Fibroblast of skin of back (primary cell): Measurements from ENCODE around the gene BCL11A.
A peak's percentile ranks its signal among the peaks of the same experiment; 100 is the strongest.

Experiments
- DNase-seq: peaks from one replicate; pipeline ENCODE4 v3.0.0-alpha.2; 2013

Gene BCL11A

DNA sequence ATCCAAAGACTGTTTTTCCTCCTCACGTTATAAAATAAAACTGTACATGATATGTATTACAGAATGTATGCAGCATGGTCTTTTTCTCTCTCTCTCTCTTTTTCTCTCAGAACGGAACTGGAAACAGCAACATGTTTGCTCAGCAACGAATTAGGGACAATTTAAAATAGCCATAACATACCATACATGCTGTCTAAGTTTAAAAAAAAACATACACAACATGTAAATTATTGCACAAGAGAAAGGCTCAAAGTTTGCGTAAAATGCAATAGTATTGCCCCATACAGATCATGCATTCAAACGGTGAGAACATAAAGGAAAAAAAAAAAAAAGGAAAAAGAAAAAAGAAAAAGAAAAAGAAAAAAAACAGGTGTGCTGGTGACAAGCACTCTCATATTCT, 93.6 kb downstream of the BCL11A start:
- DNase-seq, result no peak

DNA sequence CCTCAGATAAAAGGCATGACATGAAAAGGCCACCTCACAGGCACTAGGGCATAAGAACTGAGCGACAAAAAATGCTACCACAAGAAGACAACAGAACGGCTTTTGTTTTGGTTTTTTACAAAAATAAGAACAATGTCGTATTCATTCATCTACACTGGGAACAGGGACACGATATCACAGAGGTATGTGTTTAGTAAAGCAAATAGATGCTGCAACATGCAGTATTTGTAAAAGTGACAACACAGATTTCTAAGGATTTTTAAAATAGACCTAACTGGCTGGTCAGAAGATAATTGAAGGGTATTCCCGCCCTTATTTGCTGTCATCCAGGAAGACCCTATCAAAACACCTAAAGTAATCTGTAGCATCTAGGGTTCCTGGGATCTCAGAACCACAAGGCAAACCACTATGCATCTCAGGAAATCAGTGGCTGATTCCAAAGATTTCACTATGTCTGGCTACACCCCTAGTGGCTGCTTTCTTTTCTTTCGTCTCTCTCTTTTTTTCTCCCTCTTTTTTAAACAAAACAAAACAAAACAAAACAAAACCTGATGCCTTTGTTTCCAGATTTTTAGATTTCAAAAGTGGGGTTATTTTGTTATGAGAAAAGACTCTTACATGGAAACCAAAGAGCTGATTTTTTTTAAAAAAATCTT, 97.2 kb downstream of the BCL11A start:
- DNase-seq, result no peak

DNA sequence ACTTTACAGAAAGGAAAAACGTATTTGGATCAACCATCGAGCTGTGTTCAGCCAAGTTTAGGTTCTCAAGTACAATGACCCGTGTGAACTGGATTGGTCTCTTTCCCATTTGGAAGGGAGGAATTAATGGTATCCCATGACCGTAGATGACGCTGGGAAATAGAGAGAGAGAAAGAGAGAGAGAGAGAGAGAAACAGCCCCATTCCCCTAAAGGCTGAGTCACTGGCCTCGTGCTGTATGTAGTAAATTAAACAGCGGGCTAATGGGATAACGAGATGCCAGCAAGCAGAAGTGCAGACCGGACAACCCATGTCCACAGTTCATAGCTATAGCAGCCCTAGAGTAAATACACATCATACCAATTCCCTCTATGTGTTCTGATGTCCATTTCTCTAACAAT, 99.6 kb downstream of the BCL11A start:
- DNase-seq, result no peak

DNA sequence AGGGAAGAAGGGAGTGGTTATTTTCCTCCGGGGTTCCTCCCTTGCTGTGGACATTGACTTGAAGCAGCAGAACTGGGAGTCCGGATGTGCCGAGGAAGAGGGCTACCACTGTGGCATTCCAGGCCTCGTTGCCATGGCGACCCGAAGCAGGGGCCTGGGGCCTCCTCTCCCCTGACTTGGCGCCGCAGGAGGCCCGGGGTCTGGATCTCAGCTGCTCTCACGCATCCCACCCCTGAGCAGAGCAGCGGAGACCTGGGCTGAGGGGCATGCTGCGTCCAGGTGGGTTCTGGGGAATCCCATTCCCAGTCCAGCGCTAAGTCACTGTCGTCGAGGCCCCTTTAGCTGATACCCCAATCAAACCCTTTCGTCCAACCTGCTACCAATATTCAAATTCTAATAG, 100.2 kb downstream of the BCL11A start:
- DNase-seq, result no peak

GRCh38 chr2:60450488-60450887, 103.0 kb downstream of the BCL11A start:
- no peak for DNase-seq

DNA sequence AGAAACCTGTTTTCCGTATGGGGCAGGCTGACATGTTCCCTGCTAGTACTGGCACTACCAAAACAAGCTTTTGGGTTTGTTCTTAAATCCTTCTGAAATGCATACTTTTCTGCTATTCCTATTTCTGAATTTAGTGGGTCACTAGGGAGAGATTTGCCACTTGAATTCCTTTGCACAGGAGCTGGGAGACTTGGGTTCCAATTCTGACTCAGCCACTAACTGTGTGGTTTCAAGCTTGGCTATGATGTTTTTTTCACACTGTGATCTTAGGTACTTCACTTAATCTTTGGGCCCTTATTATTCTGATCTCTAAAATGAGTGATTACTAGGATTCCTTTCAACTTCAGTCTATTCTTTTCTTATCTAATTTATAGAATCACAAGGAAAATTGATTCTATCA, 105.5 kb downstream of the BCL11A start:
- DNase-seq, result peak; percentile 31

DNA sequence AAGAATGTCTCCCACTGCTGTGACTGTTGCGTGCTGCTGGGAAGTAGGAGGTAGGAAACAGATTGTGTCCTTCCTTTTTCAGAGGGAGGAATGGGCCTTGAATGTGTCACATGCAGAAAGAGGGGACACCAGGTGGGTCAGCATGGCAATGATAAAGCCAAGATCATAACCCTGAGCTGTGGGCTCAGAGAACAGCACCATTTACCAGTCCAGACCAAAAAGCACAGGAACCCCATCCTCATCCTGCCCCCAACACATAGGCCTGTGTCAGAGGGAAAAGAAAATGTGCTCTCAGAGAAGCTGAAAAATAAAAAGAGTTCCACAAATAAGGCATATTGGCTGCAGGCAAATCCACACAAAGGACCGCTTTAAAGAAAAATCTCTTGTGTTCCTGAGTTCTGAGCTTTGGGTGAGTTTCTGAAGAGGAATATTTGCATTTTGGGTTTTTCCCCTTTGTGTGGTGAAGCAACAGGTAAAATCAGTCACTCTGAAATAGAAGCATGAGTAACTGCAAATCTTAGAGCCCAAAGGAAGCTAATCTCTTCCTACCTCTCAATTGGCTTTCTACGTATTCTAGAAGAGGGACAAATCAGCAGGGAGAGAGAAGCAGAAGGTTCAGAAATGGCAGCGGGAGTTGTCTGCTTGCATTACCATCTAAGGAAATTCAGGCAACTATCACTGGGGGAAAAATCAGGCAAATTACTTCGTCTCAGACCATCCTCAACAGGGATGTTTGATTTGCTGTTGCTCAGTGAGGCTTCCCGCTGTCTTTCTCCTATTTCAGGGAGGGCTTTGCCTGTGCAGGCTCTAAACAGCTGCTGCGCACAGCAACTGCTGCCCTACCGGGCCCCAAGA, 106.8 kb downstream of the BCL11A start:
- DNase-seq, result no peak

DNA sequence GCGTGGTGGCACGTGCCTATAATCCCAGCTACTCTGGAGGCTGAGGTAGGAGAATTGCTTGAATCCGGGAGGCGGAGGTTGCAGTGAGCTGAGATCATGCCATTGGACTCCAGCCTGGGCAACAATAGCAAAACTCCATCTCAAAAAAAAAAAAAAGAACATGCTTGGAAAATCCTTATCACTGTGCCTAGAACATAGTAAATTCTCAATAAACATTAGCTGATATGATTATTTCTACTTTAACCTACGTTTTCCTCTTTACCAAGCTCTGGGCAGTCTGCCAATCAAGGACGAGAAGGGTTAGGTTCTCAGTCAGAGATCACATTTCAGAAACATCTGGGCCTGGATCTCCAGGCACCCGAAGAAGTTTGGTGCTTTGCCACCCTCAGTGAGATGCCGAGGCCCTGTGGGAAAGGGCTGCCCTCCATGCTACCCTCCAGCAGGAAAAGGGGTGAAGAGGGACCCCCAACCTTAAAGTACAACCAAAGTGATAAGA, 107.7 kb downstream of the BCL11A start:
- peak; percentile 29 for DNase-seq

- peak; percentile 48 for DNase-seq
Observed at GRCh38 chr2:60442608-60443007, 110.8 kb downstream of the BCL11A start.

GRCh38 chr2:60441800-60442199, 111.7 kb downstream of the BCL11A start:
- DNase-seq, result peak; percentile 96

DNA sequence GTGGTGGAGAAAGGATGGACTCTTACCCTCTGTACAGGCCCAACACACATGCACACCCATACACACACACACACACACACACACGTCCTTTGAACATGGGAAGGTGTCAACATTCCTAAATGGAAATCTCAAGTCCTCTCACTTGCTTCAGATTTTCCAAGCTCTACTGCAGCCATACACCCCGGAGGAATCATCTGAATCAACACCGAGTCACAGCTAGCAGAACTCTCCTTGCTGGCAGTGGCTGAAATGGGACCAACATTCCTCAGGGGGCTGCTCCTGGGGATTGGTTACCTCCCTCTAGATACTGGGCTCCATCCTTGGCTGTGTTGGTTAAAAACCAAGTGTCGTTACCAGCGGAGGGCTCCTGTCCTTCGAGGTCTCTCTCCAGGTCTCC, 112.7 kb downstream of the BCL11A start:
- peak; percentile 82 for DNase-seq

DNA sequence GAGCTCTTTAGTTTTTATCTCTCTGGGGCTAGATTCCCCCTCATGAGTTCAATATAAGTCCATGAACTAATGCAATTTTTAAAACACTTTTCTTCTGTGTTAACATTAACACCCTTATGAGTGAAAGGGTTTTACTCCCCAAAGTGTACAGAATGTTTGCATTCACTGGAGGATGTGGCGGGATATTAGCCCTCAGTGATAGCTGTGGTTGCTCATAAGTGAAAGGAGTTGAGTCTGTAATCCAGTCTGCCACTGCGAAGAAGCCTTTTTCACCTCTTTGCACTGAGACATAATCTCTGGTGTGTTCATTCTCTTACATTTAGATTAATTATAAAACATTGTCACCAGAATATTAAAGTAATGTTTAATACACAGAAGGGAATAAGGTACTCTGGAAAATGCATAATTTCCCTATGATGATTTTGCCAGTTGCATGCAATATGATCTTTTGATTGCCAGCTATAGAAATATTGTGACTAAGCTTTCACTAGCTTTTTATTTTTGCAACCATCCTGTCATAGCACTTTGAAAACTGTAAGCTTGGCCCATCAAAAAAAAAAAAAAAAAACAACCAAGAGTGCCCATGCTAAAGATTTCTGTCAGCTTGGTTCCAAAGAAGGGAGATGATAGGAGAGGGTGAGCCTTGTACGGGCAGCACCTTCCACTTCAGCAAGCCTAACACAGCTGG, 113.2 kb downstream of the BCL11A start:
- peak; percentile 33 for DNase-seq

DNA sequence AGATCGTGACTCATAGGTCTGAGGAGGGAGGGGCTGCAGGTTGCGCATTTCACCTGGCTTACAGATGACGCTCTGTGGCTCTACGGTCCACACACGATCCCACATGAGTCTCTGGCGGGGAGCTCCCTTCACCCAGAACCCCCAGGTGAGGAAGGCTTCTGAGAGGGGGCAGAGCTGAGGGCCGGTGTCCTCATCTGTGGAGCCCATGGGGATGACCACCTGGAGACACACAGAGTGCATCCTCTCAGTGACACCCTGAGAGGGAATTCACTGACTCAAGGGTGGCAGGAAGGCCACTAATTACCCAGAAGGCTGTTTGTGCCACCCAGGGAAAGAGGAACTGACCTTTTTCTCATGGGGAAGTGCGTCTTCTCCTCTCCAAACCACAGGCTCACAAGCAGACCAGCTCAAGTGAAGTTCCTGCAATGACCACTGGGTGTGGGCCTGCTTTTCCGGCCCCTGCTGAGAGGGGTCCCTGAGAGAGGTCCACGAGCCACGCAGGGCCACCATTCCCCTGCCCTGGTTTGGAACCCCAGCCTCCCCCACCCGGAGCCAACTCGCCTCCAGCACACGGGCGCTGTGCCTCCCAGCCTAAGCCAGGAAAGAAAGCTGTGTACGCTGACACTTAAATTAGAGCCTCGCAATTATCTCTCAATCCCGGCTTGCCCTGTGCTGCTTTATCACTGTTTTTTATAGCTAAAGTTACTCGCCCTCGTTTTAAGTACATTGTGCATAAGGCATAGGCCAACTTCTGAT, 114.1 kb downstream of the BCL11A start:
- no peak for DNase-seq

DNA sequence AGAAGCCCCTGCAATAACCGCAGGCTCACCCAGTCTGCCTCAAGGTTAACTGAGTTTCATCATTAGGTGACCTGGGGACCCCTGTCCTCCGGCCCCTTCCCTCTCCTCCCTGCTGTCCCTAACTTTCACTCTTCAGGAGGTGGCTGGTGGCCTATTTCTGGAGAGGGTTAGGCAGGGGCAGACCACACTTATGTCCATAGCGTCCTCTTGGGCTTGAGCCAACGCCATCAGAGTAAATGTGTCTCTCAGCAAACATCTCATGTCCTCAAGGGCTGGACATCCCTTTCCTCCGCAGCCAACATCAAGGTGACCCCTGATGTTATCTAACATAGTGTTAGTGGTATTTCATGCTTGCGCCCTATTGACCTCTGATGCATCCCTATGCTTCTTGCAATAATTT, 114.8 kb downstream of the BCL11A start:
- no peak for DNase-seq

DNA sequence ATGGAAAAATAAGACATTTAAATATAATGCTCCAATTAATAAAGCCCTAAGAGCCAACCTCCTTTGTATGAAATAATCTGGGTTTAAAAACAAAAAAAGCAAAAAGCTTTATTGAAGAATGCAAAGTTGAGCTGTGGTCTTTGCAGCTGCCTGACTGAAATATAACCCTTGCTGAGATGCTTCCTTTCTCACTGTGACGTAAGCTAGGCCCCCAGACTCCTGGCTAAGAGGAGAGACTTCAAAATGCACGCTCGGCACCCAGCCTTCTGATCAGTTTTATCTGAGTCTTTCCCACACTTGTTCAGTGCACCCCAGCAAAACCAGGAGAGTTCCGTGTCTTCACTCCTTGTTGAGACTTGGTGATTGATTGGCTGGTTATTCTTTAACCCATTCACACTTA, 115.3 kb downstream of the BCL11A start:
- no peak for DNase-seq

- DNase-seq, result no peak
Observed at GRCh38 chr2:60437080-60437696, 116.3 kb downstream of the BCL11A start.

DNA sequence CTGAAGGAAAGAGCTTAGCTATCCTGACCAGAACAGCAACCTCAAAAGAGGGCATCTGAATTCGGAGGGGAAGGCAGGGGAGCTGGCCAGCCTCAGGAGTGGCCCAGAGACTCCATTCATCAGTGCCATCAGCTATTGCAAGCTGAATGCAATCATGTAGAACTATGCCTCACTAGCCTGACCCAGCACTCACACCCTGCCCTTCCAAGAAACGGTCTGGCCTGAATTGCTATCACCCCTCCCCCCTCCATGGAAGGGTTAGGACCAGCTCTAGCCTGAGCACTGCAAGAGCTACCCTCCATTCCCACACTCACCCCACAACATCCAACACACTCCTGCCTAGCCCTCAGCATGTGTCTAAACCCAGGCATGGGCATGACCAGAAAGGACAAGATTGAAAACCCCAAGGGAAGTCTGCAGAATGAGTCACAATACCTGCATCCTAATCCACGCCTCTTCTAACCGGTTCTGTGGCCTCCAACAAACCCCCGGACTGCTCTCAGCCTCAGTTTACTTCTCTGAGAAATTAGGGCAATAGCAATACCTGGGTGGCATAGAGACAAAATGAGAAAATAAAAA, 120.3 kb downstream of the BCL11A start:
- no peak for DNase-seq

DNA sequence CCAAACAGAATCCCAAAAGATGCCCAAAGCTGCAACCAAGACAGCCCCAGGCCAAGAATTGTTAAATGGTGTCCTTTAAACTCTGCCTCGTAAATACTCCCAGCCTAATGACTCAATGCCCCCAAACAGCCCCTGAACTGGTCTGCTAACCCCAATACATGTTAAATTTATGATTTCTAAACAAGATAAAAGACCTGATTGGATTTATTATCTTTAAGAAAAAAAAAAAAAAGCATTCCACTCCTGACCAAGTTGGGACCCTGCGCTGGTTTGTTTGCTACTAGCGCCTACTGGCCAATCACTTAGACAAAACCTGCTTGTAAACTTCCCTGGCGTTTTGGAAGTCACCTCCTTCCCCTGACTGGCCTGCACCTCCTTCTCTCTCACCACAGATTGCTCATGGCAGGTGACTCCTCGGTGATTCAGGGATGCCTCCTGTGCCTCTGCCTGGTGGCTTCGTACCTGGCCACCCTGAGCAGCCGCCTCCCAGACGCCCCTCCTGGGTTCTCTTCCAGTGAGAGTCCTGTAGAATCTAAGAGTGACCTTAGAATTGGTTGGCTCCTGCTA, 121.3 kb downstream of the BCL11A start:
- DNase-seq, result no peak

DNA sequence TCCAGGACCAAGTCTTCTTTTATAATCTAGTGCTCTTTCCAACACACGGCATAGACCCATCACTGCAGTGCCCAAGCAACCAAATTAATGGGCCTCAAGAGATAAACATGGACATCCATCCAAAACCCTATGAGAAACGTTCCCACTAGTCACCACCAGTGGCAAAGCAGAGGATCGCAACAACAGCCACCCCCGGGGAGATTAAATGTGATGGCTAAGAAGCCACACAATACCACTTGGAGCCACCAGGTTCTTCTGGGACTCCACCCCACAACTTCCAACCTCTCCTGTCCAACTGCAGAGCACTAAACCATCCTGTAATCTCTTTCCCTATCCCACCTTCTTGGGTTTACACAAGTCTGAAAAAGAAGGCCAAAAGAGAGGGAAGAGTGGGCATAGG, 123.8 kb downstream of the BCL11A start:
- no peak for DNase-seq

DNA sequence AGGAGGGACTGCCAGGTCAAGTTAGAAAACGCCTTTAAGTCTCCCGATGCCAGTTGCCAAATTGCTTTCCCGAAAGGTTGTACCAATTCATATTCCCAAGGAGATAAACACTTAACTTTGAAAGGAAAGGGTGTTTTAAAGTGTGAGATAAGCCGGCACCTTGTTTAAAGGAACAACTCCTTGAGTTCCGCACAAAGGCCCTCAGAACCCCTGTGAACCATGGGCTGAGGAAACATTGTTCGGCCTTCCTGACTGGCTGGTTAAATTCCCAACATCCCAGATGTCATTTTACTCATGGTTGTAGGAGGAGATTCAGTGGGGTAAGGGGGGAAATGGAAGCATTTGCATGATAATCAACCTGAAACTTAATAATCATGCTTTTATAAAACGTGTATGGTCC, 126.6 kb downstream of the BCL11A start:
- no peak for DNase-seq

- no peak for DNase-seq
Observed at GRCh38 chr2:60426341-60426740, 127.1 kb downstream of the BCL11A start.

GRCh38 chr2:60424233-60424632, 129.2 kb downstream of the BCL11A start:
- no peak for DNase-seq
